NCI-H69 (cell line): Measurements from ENCODE around the gene ABCC9.

ENCODE experiments used
- DNase-seq: peaks from one replicate; lab custom pipeline; 2025; lab: John Stamatoyannopoulos, UW

Gene ABCC9

GRCh38 chr12:21774358-21775132 is 166.7 kb downstream of the ABCC9 start, which contains the start of gene KCNJ8:
TSS of gene KCNJ8 (minus strand) at chr12:21774706. CDS start at chr12:21773616, 1,090 bp downstream.
- peak; percentile 38 for DNase-seq

- DNase-seq = no peak
Observed at GRCh38 chr12:21773806-21774205, 167.4 kb downstream of the ABCC9 start.

GRCh38 chr12:21773263-21773741 is 167.9 kb downstream of the ABCC9 start:
- DNase-seq = no peak

GRCh38 chr12:21771311-21771710 is 169.9 kb downstream of the ABCC9 start:
- no peak for DNase-seq

DNA sequence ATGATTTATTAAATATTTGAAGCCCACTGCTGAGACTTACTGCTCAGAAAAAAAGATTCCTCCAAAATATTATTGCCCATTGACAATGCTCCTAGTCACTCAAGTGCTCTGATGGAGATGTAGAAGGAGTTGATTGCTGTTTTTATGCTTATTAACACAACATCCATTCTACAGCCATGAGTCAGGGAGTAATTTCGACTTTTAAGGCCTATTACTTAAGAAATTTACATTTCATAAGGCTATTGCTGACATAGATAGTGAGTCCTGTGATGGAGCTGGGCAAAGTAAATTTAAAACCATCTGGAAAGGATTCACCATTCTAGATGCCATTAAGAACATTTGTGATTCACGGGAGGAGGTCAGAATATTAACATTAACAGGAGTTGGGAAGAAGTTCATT is 171.9 kb downstream of the ABCC9 start:
- no peak for DNase-seq

DNA sequence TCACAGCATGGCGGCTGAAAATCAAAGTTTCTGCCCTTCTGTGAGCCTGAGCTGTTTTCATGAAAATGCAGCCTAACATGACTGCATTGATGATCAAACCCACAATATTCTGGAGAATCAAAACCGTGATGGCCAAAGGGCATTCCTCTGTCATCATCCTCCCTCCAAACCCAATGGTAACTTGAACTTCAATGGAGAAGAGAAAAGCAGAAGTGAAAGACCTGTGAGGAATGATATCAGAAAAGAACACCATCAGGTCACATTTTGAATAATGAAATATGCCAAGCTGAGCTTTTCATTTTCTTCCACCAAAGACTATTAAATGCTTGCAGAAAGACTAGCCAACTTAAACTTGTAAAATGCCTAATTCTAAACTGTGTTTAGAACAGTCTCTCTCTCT is 174.8 kb downstream of the ABCC9 start:
- DNase-seq = no peak

GRCh38 chr12:21764950-21765349 is 176.3 kb downstream of the ABCC9 start:
- DNase-seq = no peak

DNA sequence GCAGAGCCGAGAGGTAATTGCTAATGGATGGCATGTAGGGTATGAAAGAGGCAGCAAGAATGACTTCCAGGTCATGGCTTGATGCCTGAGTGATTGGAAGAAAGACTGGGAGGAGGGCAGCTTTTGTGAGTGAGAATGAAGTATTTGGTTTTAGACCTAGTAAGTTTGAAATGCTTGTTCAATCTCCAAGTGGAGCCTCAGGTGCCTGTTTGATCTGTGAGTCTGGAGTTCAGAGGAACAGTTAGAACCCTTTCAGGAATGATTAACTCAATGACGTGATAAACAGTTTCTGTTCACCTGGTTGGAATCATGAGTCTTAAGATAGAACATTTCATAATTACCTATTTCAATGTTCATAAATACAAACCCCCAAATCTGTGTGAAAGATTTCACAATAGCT is 177.2 kb downstream of the ABCC9 start:
- no peak for DNase-seq

DNA sequence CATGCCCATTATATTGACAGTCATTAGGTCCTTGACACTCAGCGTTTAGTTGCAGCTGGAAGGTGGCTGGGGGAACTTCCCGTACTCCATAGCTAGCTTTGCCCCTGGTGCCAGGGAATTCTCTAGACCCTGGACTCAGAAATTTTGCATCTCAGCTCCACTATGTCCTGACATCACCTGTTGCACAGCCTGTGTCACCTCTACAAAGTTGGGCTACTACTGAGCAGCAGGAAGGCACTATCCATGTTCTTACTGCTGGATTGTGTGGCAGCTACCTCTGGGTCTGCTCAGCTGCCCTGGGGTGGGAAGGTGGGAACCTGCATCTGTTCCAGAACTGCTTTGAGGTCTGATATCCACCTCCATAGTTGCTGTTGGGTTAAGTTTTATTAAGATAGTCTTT is 177.7 kb downstream of the ABCC9 start:
- no peak for DNase-seq

DNA sequence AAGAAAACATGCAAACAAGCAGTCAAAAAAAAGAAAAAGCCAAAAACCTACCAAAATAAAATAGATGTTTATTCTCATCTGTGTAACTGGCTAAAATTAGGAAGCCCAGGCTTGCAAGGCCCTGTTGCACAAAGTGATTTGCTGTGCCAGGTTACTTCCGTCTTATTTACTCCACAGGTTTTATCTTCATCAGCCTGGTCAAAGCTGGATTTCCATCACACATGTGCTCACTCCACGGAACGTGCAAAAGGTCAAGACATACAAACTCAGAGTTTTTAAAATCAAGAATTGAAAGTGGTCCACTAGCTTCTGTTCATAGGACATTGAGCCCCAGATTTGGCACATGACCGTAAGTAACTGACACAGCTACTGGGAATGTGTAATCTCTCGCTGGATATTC is 181.5 kb downstream of the ABCC9 start:
- no peak for DNase-seq

DNA sequence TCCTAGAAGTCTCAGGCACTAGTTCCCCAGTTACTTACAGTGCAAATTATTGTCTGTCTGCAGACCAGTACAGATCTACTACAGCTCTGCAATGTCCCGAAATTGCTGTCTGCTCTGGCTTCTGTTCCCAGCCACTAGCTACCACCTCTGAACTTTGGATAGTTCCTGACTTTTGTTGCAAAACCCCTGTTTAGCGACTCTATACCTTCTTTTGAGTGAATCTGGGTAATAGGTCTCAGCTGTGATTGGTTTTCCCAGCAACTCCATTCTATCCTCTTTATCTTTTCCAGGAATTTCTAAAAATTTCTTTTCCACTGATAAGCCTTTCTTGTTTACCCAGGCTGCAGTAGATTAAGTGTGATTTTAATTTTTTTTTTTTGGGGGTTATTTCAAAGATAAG is 183.5 kb downstream of the ABCC9 start:
- DNase-seq = no peak

- no peak for DNase-seq
Observed at GRCh38 chr12:21756699-21757098, 184.5 kb downstream of the ABCC9 start.

GRCh38 chr12:21751517-21751916 is 189.7 kb downstream of the ABCC9 start:
- DNase-seq = peak; percentile 7
